Measurements from ENCODE around the gene GALNT4. TPM values are rescaled to one million over a fixed set of nuclear protein-coding genes. Genes with fewer than 3 reads are reported as not detected.

Gene GALNT4
- total RNA-seq, 6 experiments from 2014 or later = 2.5 to 6.2 (median 4.1) TPM

GRCh38 chr12:89497005-89497404 lies 27.6 kb downstream of the GALNT4 start:
- Histone ChIP-seq H3K4me1 (peaks cover 0 to 10% (median 0%) of the 10 kb centered on the region in 4 donors), H3K9me3 (no peaks in the 10 kb centered on the region), H3K27me3 (no peaks in the 10 kb centered on the region), H3K36me3 (no peaks in the 10 kb centered on the region), H3K27ac (no peak overlapping the region), H3K4me3 (no peak overlapping the region)
- intact Hi-C loops (cut with DNase I) = no loop called here
- 91% methylated on average over 4 of the region's 4 CpGs for WGBS (ENCODE audit: insufficient coverage, low coverage, low lambda C conversion rate, missing lambda C conversion rate)
- DNase-seq = no peak
- no peak for ATAC-seq
- TF ChIP-seq CTCF (IDR thresholded peaks at IDR 0.05) = no peak
- no peak for TF ChIP-seq POLR2A (IDR thresholded peaks at IDR 0.05)

- Histone ChIP-seq H3K36me3 (peaks cover 0 to under 1% (median 0%) of the 10 kb centered on the region in 4 donors), H3K4me1 (peaks cover 0 to 10% (median 0%) of the 10 kb centered on the region in 4 donors), H3K4me3 (no peak overlapping the region), H3K27ac (no peak overlapping the region), H3K27me3 (no peaks in the 10 kb centered on the region), H3K9me3 (no peaks in the 10 kb centered on the region)
- 87% methylated on average over 5 of the region's 9 CpGs for WGBS (ENCODE audit: insufficient coverage, low coverage, low lambda C conversion rate, missing lambda C conversion rate)
- ATAC-seq (no peak), DNase-seq (no peak)
- TF ChIP-seq CTCF (IDR thresholded peaks at IDR 0.05) (no peak), POLR2A (IDR thresholded peaks at IDR 0.05) (no peak)
- intact Hi-C loops (cut with DNase I) = no loop called here
These were observed 30.0 kb downstream of the GALNT4 start for GRCh38 chr12:89494411-89495231.

- intact Hi-C loops (cut with DNase I) = no loop called here
- Histone ChIP-seq H3K9me3 (no peaks in the 10 kb centered on the region), H3K4me3 (no peak overlapping the region), H3K4me1 (peaks cover 0 to 10% (median 0%) of the 10 kb centered on the region in 4 donors), H3K27ac (no peak overlapping the region), H3K36me3 (peaks cover 0 to 4% (median 0%) of the 10 kb centered on the region in 4 donors), H3K27me3 (no peaks in the 10 kb centered on the region)
- DNase-seq = no peak
- peak in 1 of 4 donors; percentile 52 for ATAC-seq
- 85% methylated on average over 5 of the region's 5 CpGs for WGBS (ENCODE audit: insufficient coverage, low coverage, low lambda C conversion rate, missing lambda C conversion rate)
- TF ChIP-seq POLR2A (IDR thresholded peaks at IDR 0.05) = no peak
- TF ChIP-seq CTCF (IDR thresholded peaks at IDR 0.05) = no peak
These were observed 30.8 kb downstream of the GALNT4 start for GRCh38 chr12:89493670-89494302.

GRCh38 chr12:89492883-89493282 lies 31.7 kb downstream of the GALNT4 start:
- Histone ChIP-seq H3K27me3 (no peaks in the 10 kb centered on the region), H3K27ac (no peak overlapping the region), H3K4me3 (no peak overlapping the region), H3K4me1 (peaks cover 0 to 10% (median 0%) of the 10 kb centered on the region in 4 donors), H3K9me3 (no peaks in the 10 kb centered on the region), H3K36me3 (peaks cover 0 to 4% (median 0%) of the 10 kb centered on the region in 4 donors)
- DNase-seq = no peak
- ATAC-seq = peak; percentile 86 to 97 (median 88)
- WGBS (ENCODE audit: insufficient coverage, low coverage, low lambda C conversion rate, missing lambda C conversion rate) = 42% methylated on average over 5 of the region's 5 CpGs
- no peak for TF ChIP-seq POLR2A (IDR thresholded peaks at IDR 0.05)
- TF ChIP-seq CTCF (IDR thresholded peaks at IDR 0.05) = no peak
- intact Hi-C loops (cut with DNase I) = no loop called here

Data from right lobe of liver (tissue), 6 donors.